GM23338 (cell line): ENCODE data around the gene FKBP10. TPM values are rescaled to one million over a fixed set of nuclear protein-coding genes. Genes with fewer than 3 reads are reported as not detected.

Source experiments
- ATAC-seq: fragments of 200-7000 bp; cut with Tn5 transposase; 3 replicates; pipeline ENCODE4 v1.9.1; 2020
- DNase-seq: peaks from one replicate; pipeline ENCODE4 v3.0.0-alpha.2; 2015; ENCODE audit warnings: low spot score
- H2AFZ ChIP-seq: fragments of 200-600 bp; sonication (generic); 2 replicates; pipeline ENCODE4 v1.8.0; 2016; ENCODE audit warnings: antibody characterized with exemption, mild to moderate bottlenecking, moderate library complexity
- H3F3A ChIP-seq: fragments of 200-600 bp; sonication (generic); replicated peaks from 2 replicates; pipeline ENCODE4 v1.8.0; 2017; ENCODE audit warnings: antibody characterized with exemption, mixed run types, low read depth
- H3K27ac ChIP-seq: fragments of 200-600 bp; sonication (generic); 2 replicates; pipeline ENCODE4 v1.6.1; 2016; ENCODE audit warnings: low read depth
- H3K27me3 ChIP-seq: fragments of 200-600 bp; sonication (generic); 2 replicates; pipeline ENCODE4 v1.8.0; 2016; ENCODE audit warnings: mild to moderate bottlenecking, mixed run types, moderate library complexity; ENCODE audit not compliant: insufficient read depth
- H3K36me3 ChIP-seq: fragments of 200-600 bp; sonication (generic); 2 replicates; pipeline ENCODE4 v1.8.0; 2016; ENCODE audit warnings: mild to moderate bottlenecking; ENCODE audit not compliant: insufficient read depth
- H3K4me1 ChIP-seq: fragments of 200-600 bp; sonication (generic); 2 replicates; pipeline ENCODE4 v1.8.0; 2016; ENCODE audit warnings: mild to moderate bottlenecking, moderate library complexity; ENCODE audit not compliant: insufficient read depth
- H3K4me2 ChIP-seq: fragments of 200-600 bp; sonication (generic); 2 replicates; pipeline ENCODE4 v1.7.1; 2017; ENCODE audit warnings: mixed run types
- H3K4me3 ChIP-seq: fragments of 200-600 bp; sonication (generic); 2 replicates; pipeline ENCODE4 v1.6.1; 2016; ENCODE audit warnings: mixed run types
- H3K79me2 ChIP-seq: fragments of 200-600 bp; sonication (generic); replicated peaks from 2 replicates; pipeline ENCODE4 v1.8.0; 2017; ENCODE audit warnings: mild to moderate bottlenecking; ENCODE audit not compliant: insufficient read depth
- H3K9me2 ChIP-seq: fragments of 200-600 bp; sonication (generic); 2 replicates; pipeline ENCODE4 v1.8.0; 2017; ENCODE audit not compliant: insufficient read depth
- H4K20me1 ChIP-seq: fragments of 200-600 bp; sonication (generic); replicated peaks from 2 replicates; pipeline ENCODE4 v1.8.0; 2017; ENCODE audit warnings: mild to moderate bottlenecking; ENCODE audit not compliant: insufficient read depth
- H3K27ac Mint-ChIP-seq: 2 replicates; pipeline ENCODE4 v1.8.0; 2020; ENCODE audit warnings: inconsistent platforms, mild to moderate bottlenecking, moderate library complexity, mixed read lengths
- H3K27me3 Mint-ChIP-seq: 3 replicates; pipeline ENCODE4 v1.8.0; 2022; ENCODE audit warnings: low read depth, mild to moderate bottlenecking, moderate library complexity, mixed read lengths, inconsistent platforms; ENCODE audit not compliant: insufficient read depth, poor library complexity
- H3K36me3 Mint-ChIP-seq: 3 replicates; pipeline ENCODE4 v1.8.0; 2021; ENCODE audit warnings: low read depth, mild to moderate bottlenecking, inconsistent platforms, moderate library complexity, mixed read lengths
- H3K4me1 Mint-ChIP-seq: 3 replicates; pipeline ENCODE4 v1.8.0; 2020; ENCODE audit warnings: mild to moderate bottlenecking, inconsistent platforms, mixed read lengths
- H3K4me3 Mint-ChIP-seq: 3 replicates; pipeline ENCODE4 v1.8.0; 2021; ENCODE audit warnings: moderate library complexity, mild to moderate bottlenecking, inconsistent platforms, mixed read lengths
- H3K9me3 Mint-ChIP-seq: 3 replicates; pipeline ENCODE4 v1.8.0; 2020; ENCODE audit warnings: moderate library complexity, mild to moderate bottlenecking, inconsistent platforms, mixed read lengths
- CREB1 ChIP-seq: fragments of 250-450 bp; sonication (Bioruptor Pico); IDR thresholded peaks from 2 replicates; pipeline ENCODE4 v1.5.0; 2020; ENCODE audit warnings: low read depth, mild to moderate bottlenecking, moderate library complexity
- CTCF ChIP-seq, 2 experiments: fragments of 200-600 bp in 1 of 2; sonication (generic) in 1 of 2; conservative IDR thresholded peaks; 2 replicates each; pipeline versions ENCODE4 v1.5.1 to v1.6.1; 2016 to 2017; ENCODE audit warnings: antibody characterized with exemption in 2 of 2, low read depth in 2 of 2, mild to moderate bottlenecking in 2 of 2, moderate library complexity in 1 of 2
- ETS1 ChIP-seq: IDR thresholded peaks from 2 replicates; pipeline ENCODE4 v1.6.1; 2016; ENCODE audit warnings: antibody characterized with exemption
- EZH2 ChIP-seq: fragments of 200-600 bp; sonication (generic); IDR thresholded peaks from one replicate; pipeline ENCODE4 v1.8.0; 2017; ENCODE audit warnings: antibody characterized with exemption, mild to moderate bottlenecking, low read depth; ENCODE audit not compliant: unreplicated experiment
- EZH2phosphoT487 ChIP-seq: fragments of 200-600 bp; sonication (generic); IDR thresholded peaks from one replicate; pipeline ENCODE4 v1.8.1; 2018; ENCODE audit warnings: antibody characterized with exemption; ENCODE audit not compliant: unreplicated experiment
- JUNB ChIP-seq: IDR thresholded peaks from one replicate; pipeline ENCODE4 v1.6.1; 2016; ENCODE audit warnings: antibody characterized with exemption; ENCODE audit not compliant: unreplicated experiment
- NANOG ChIP-seq: IDR thresholded peaks from 2 replicates; pipeline ENCODE4 v1.6.1; 2016; ENCODE audit warnings: antibody characterized with exemption, borderline replicate concordance
- REST ChIP-seq: IDR thresholded peaks from one replicate; pipeline ENCODE4 v1.6.1; 2018; ENCODE audit warnings: antibody characterized with exemption; ENCODE audit not compliant: unreplicated experiment
- STAT1 ChIP-seq: IDR thresholded peaks from one replicate; pipeline ENCODE4 v1.6.1; 2016; ENCODE audit warnings: antibody characterized with exemption; ENCODE audit not compliant: unreplicated experiment
- ZNF114 ChIP-seq: fragments of 250-450 bp; sonication (Bioruptor Pico); IDR thresholded peaks from 2 replicates; pipeline ENCODE4 v1.5.0; 2020; ENCODE audit warnings: mild to moderate bottlenecking, moderate library complexity
- ZNF331 ChIP-seq: fragments of 250-450 bp; sonication (Bioruptor Pico); IDR thresholded peaks from 2 replicates; pipeline ENCODE4 v1.5.0; 2020; ENCODE audit warnings: low read depth, mild to moderate bottlenecking, moderate library complexity
- polyA plus RNA-seq: library from polyadenylated mRNA; unstranded; fragments of >200 nt; fragmentation: Nextera tagmentation; extraction: Ambion mirVana; gene quantifications from 2 replicates; pipeline ENCODE4 v1.2.1, GENCODE V29; 2016
- total RNA-seq: library from RNA; depleted of rRNA; stranded (reverse); fragments of >200 nt; shearing (Covaris generic); gene quantifications from 2 replicates; pipeline ENCODE4 v1.2.3, GENCODE V29; 2014

Gene FKBP10
- total and polyA plus RNA-seq, 2 experiments from 2014 or later: 26.2 to 151 TPM

DNA sequence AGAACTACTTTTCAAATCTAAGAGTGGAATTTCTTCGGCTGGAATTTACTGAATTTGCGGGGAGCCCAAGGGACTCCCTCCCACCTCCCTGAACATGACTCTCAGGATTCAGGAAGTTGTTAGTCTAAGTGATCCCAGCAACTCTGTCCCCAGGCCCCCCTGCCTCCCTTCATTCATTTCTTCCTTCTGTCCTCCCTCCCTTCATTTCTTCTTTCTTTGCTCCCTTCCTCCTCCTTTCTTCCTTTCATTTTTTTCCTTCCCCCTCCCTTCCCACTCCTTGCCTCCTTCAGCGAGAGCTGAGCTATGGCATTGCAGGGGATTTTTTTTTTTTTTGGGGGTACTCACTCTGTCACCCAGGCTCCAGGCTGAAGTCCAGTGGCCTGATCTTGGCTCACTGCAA, 15.4 kb upstream of the FKBP10 start (continued):
- TF ChIP-seq CTCF (conservative IDR thresholded peaks at IDR 0.05; ENCODE audit: low read depth in 2 of 2): no peak
- no peak for TF ChIP-seq EZH2phosphoT487
- TF ChIP-seq ZNF331 (CRISPR knock-in tag): no peak
- TF ChIP-seq ETS1: no peak
- no peak for TF ChIP-seq REST
- TF ChIP-seq JUNB: no peak
- TF ChIP-seq CREB1 (CRISPR knock-in tag): no peak

DNA sequence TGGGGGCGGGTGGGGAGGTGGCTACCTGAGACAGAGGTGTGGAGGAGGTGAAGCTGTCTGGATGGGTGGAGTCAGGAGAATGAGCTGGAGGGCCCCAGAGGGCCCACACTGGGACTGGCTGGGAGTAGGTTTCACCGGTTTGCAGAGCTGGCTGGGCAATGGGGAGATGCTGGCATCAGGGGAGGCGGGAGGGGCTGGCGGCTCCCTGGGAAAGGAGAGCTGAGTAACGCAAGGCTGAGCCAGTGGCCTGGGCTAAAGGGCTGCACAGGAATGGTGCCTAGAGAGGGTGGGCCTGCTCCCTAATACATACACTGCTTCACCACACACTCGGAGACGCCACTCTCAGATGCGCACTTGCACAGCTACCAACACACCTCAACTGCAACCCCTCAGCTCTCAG, 13.4 kb upstream of the FKBP10 start:
- Histone ChIP-seq H2AFZ (no peak overlapping the region), H3K9me2 (no peaks in the 10 kb centered on the region), H3K79me2 (no peaks in the 10 kb centered on the region), H3K4me1 (peaks cover 27% of the 10 kb centered on the region), H3K4me3 (no peak overlapping the region), H4K20me1 (no peaks in the 10 kb centered on the region; the same call in 1 of the 2 replicates), H3K27ac (no peak overlapping the region), H3F3A (peaks cover 8% of the 10 kb centered on the region; the same call in 1 of the 2 replicates), H3K36me3 (no peaks in the 10 kb centered on the region), H3K4me2 (no peak overlapping the region), H3K27me3 (peaks cover 21% of the 10 kb centered on the region)
- H3K27ac Mint-ChIP-seq: peak overlapping the region; percentile 19; the same call in 1 of the 2 replicates
- H3K36me3 Mint-ChIP-seq: peaks cover 18% of the 10 kb centered on the region
- ATAC-seq (no peak; the same call in 2 of the 3 replicates), DNase-seq (no peak)
- peaks cover 37% of the 10 kb centered on the region for H3K27me3 Mint-ChIP-seq
- peaks cover 34% of the 10 kb centered on the region for H3K4me1 Mint-ChIP-seq
- H3K4me3 Mint-ChIP-seq: no peak overlapping the region; the same call in 2 of the 3 replicates
- H3K9me3 Mint-ChIP-seq: no peaks in the 10 kb centered on the region
- TF ChIP-seq EZH2phosphoT487: no peak
- TF ChIP-seq CREB1 (CRISPR knock-in tag): no peak
- TF ChIP-seq NANOG: no peak
- no peak for TF ChIP-seq ZNF114
- no peak for TF ChIP-seq ZNF331 (CRISPR knock-in tag)
- TF ChIP-seq STAT1: no peak
- TF ChIP-seq REST: no peak
- TF ChIP-seq JUNB: no peak
- TF ChIP-seq ETS1: no peak
- TF ChIP-seq EZH2: no peak
